T-cell (primary cell): ENCODE data around the gene MICAL3. TPM values are rescaled to one million over a fixed set of nuclear protein-coding genes. Genes with fewer than 3 reads are reported as not detected.

Experiments
- ATAC-seq, 4 experiments: fragments of 200-7000 bp in 3 of 4; fragments of 150-1000 bp in 1 of 4; cut with Tn5 transposase; replicated peaks in 1 of 4; 1 replicate in 3 of 4; 2 replicates in 1 of 4; pipeline ENCODE4 v1.10.0; 2021; ENCODE audit warnings: moderate library complexity in 3 of 4, mild to moderate bottlenecking in 2 of 4, moderate number of reproducible peaks in 1 of 4
- CTCF ChIA-PET, 2 donors: fragments of 300-600 bp; sonication (Branson Sonifier 250); formaldehyde crosslinking; loops; one replicate each; lab custom pipeline; 2022; ENCODE audit warnings: antibody characterized with exemption in 2 of 2; lab: Charles Lee
- POLR2A ChIA-PET, 2 donors: fragments of 300-600 bp; sonication (Branson Sonifier 250); formaldehyde crosslinking; loops; one replicate each; lab custom pipeline; 2022; ENCODE audit warnings: antibody characterized with exemption in 2 of 2; lab: Charles Lee
- DNase-seq, 35 experiments: peaks; one replicate each; pipeline versions ENCODE4 v3.0.0 to v3.0.0-alpha.2; 2013 to 2023
- H3K27ac ChIP-seq: one replicate; pipeline ENCODE4 v1.5.1; 2013; ENCODE audit warnings: low read length
- H3K27me3 ChIP-seq, 2 experiments: replicated peaks in 1 of 2; 1 replicate in 1 of 2; 2 replicates in 1 of 2; pipeline versions ENCODE4 v1.6.1 to v1.7.0; 2013; ENCODE audit warnings: low read length in 1 of 2, mixed read lengths in 1 of 2; ENCODE audit not compliant: control insufficient read depth in 2 of 2, insufficient read depth in 2 of 2; ENCODE audit errors: extremely low read depth in 1 of 2
- H3K36me3 ChIP-seq, 2 donors: 1 replicate in 1 of 2; 2 replicates in 1 of 2; pipeline versions ENCODE4 v1.6.1 to v1.7.0; 2013; ENCODE audit warnings: low read length in 1 of 2; ENCODE audit not compliant: control insufficient read depth in 2 of 2, insufficient read depth in 1 of 2; ENCODE audit errors: extremely low read depth in 1 of 2
- H3K4me1 ChIP-seq, 2 experiments: 1 replicate in 1 of 2; 2 replicates in 1 of 2; pipeline versions ENCODE4 v1.6.1 to v1.7.0; 2013; ENCODE audit warnings: low read length in 2 of 2, mixed read lengths in 1 of 2; ENCODE audit not compliant: insufficient read depth in 2 of 2, control insufficient read depth in 1 of 2; ENCODE audit errors: extremely low read depth in 1 of 2
- H3K4me3 ChIP-seq, 2 donors: 1 replicate in 1 of 2; 2 replicates in 1 of 2; pipeline versions ENCODE4 v1.5.1 to v1.7.0; 2013; ENCODE audit warnings: mild to moderate bottlenecking in 2 of 2, low read length in 1 of 2, moderate library complexity in 1 of 2; ENCODE audit not compliant: control insufficient read depth in 1 of 2; ENCODE audit errors: extremely low read depth in 1 of 2
- H3K9me3 ChIP-seq: 2 replicates; pipeline ENCODE4 v1.7.0; 2013
- H3K27ac Mint-ChIP-seq, 2 donors: one replicate each; pipeline ENCODE4 v1.8.0; 2020 to 2021; ENCODE audit warnings: mild to moderate bottlenecking in 2 of 2, mixed read lengths in 2 of 2
- H3K27me3 Mint-ChIP-seq, 2 donors: one replicate each; pipeline ENCODE4 v1.8.0; 2021 to 2022; ENCODE audit warnings: mixed read lengths in 2 of 2
- H3K36me3 Mint-ChIP-seq: one replicate; pipeline ENCODE4 v1.8.0; 2021; ENCODE audit warnings: mixed read lengths
- H3K4me1 Mint-ChIP-seq, 3 donors: one replicate each; pipeline ENCODE4 v1.8.0; 2020 to 2022; ENCODE audit warnings: mixed read lengths in 3 of 3, mild to moderate bottlenecking in 1 of 3
- H3K4me3 Mint-ChIP-seq, 3 donors: one replicate each; pipeline ENCODE4 v1.8.0; 2020 to 2022; ENCODE audit warnings: mild to moderate bottlenecking in 3 of 3, mixed read lengths in 3 of 3, moderate library complexity in 3 of 3
- H3K9me3 Mint-ChIP-seq, 3 donors: one replicate each; pipeline ENCODE4 v1.8.0; 2020 to 2022; ENCODE audit warnings: mixed read lengths in 3 of 3
- WGBS: methylation state at CpG from one replicate; pipeline ENCODE4 v1.1.5; 2013; ENCODE audit warnings: missing lambda C conversion rate; ENCODE audit not compliant: insufficient coverage; 5-methylcytosine and 5-hydroxymethylcytosine counted together
- total RNA-seq, 35 experiments: library from RNA in 6 of 35; stranded (reverse) in 6 of 35; fragments of 120-200 nt in 1 of 35; gene quantifications; one replicate each; pipeline versions ENCODE4 v1.2.1 to v1.2.4 and lab custom pipeline; 2013 to 2026

The MICAL3 gene
- total RNA-seq, 5 donors from 2014 or later (not counting 1 experiment from before 2014, with no cell fraction given): 19.1 to 37.5 (median 22.3) TPM

- Histone ChIP-seq H3K36me3 (peaks cover 0 to 20% of the 10 kb centered on the region in 2 donors), H3K27me3 (no peaks in the 10 kb centered on the region), H3K4me1 (no peaks in the 10 kb centered on the region), H3K9me3 (no peaks in the 10 kb centered on the region), H3K4me3 (no peak overlapping the region), H3K27ac (no peak overlapping the region)
- WGBS: 99% methylated on average over 7 of the region's 12 CpGs
- DNase-seq (no peak), ATAC-seq (no peak)
- Mint-ChIP-seq H3K4me1 (no peaks in the 10 kb centered on the region), H3K36me3 (peaks cover 50% of the 10 kb centered on the region), H3K27ac (no peak overlapping the region), H3K27me3 (no peaks in the 10 kb centered on the region), H3K9me3 (no peaks in the 10 kb centered on the region), H3K4me3 (no peak overlapping the region)
- POLR2A ChIA-PET: no interaction called here
- CTCF ChIA-PET: no interaction called here
These were observed 148.7 kb downstream of the MICAL3 start for GRCh38 chr22:17875631-17876030.

- no peaks in the 10 kb centered on the region for H3K4me1 Mint-ChIP-seq
- peaks cover 0 to 16% of the 10 kb centered on the region in 2 donors for H3K36me3 ChIP-seq
- H3K9me3 ChIP-seq: no peaks in the 10 kb centered on the region
- no peak for DNase-seq
- no peak overlapping the region for H3K4me3 ChIP-seq
- H3K27ac ChIP-seq: no peak overlapping the region
- no peak for ATAC-seq
- H3K4me1 ChIP-seq: no peaks in the 10 kb centered on the region
- peaks cover 48% of the 10 kb centered on the region for H3K36me3 Mint-ChIP-seq
- WGBS: 94% methylated on average over 8 of the region's 15 CpGs
- no peak overlapping the region for H3K4me3 Mint-ChIP-seq
- H3K9me3 Mint-ChIP-seq: no peaks in the 10 kb centered on the region
- ChIA-PET POLR2A (no interaction called here), CTCF (no interaction called here)
- H3K27me3 Mint-ChIP-seq: no peaks in the 10 kb centered on the region
- no peaks in the 10 kb centered on the region for H3K27me3 ChIP-seq
- H3K27ac Mint-ChIP-seq: peak overlapping the region in 1 of 2 donors; percentile 36
These were observed 149.2 kb downstream of the MICAL3 start for GRCh38 chr22:17875156-17875555.

- H3K9me3 Mint-ChIP-seq: no peaks in the 10 kb centered on the region
- no peaks in the 10 kb centered on the region for H3K27me3 Mint-ChIP-seq
- no peak overlapping the region for H3K4me3 Mint-ChIP-seq
- no peak for DNase-seq
- Histone ChIP-seq H3K36me3 (peaks cover 0 to 15% of the 10 kb centered on the region in 2 donors), H3K27me3 (no peaks in the 10 kb centered on the region), H3K27ac (no peak overlapping the region), H3K9me3 (no peaks in the 10 kb centered on the region), H3K4me1 (no peaks in the 10 kb centered on the region), H3K4me3 (no peak overlapping the region)
- no peak overlapping the region for H3K27ac Mint-ChIP-seq
- no peaks in the 10 kb centered on the region for H3K4me1 Mint-ChIP-seq
- ChIA-PET POLR2A (no interaction called here), CTCF (no interaction called here)
- ATAC-seq: no peak
- 98% methylated on average over 15 of the region's 15 CpGs for WGBS
- peaks cover 47% of the 10 kb centered on the region for H3K36me3 Mint-ChIP-seq
These were observed 150.0 kb downstream of the MICAL3 start for GRCh38 chr22:17874231-17874905.

- no peaks in the 10 kb centered on the region for H3K27me3 Mint-ChIP-seq
- Histone ChIP-seq H3K9me3 (no peaks in the 10 kb centered on the region), H3K4me1 (no peaks in the 10 kb centered on the region), H3K27me3 (no peaks in the 10 kb centered on the region), H3K36me3 (peaks cover 0 to 17% of the 10 kb centered on the region in 2 donors), H3K4me3 (no peak overlapping the region), H3K27ac (no peak overlapping the region)
- H3K9me3 Mint-ChIP-seq: no peaks in the 10 kb centered on the region
- H3K36me3 Mint-ChIP-seq: peaks cover 51% of the 10 kb centered on the region
- DNase-seq (no peak), ATAC-seq (no peak)
- POLR2A ChIA-PET: no interaction called here
- H3K27ac Mint-ChIP-seq: no peak overlapping the region
- no peak overlapping the region for H3K4me3 Mint-ChIP-seq
- 92% methylated on average over 10 of the region's 10 CpGs for WGBS
- CTCF ChIA-PET: no interaction called here
- H3K4me1 Mint-ChIP-seq: no peaks in the 10 kb centered on the region
These were observed 150.6 kb downstream of the MICAL3 start for GRCh38 chr22:17873804-17874203.

- no peak overlapping the region for H3K27ac Mint-ChIP-seq
These were observed 151.2 kb downstream of the MICAL3 start for GRCh38 chr22:17873116-17873515.

GRCh38 chr22:17872471-17872870 is 151.9 kb downstream of the MICAL3 start:
- no peak for DNase-seq
- ChIA-PET CTCF (no interaction called here), POLR2A (no interaction called here)
- 52% methylated on average over 2 of the region's 7 CpGs for WGBS
- H3K4me1 ChIP-seq: no peaks in the 10 kb centered on the region
- no peak for ATAC-seq
- H3K4me1 Mint-ChIP-seq: peaks cover 3 to 4% (median 3%) of the 10 kb centered on the region in 3 donors
- peaks cover 50% of the 10 kb centered on the region for H3K36me3 Mint-ChIP-seq
- H3K4me3 ChIP-seq: no peak overlapping the region
- no peak overlapping the region for H3K27ac Mint-ChIP-seq
- no peaks in the 10 kb centered on the region for H3K9me3 ChIP-seq
- H3K4me3 Mint-ChIP-seq: no peak overlapping the region
- no peaks in the 10 kb centered on the region for H3K27me3 ChIP-seq
- H3K27me3 Mint-ChIP-seq: no peaks in the 10 kb centered on the region
- H3K9me3 Mint-ChIP-seq: no peaks in the 10 kb centered on the region
- peaks cover 0 to 17% of the 10 kb centered on the region in 2 donors for H3K36me3 ChIP-seq
- H3K27ac ChIP-seq: no peak overlapping the region

More at GRCh38 chr22:17873116-17873515, 151.2 kb downstream of the MICAL3 start:
- H3K4me3 Mint-ChIP-seq: no peak overlapping the region
- H3K9me3 Mint-ChIP-seq: no peaks in the 10 kb centered on the region
- Histone ChIP-seq H3K27me3 (no peaks in the 10 kb centered on the region), H3K36me3 (peaks cover 0 to 17% of the 10 kb centered on the region in 2 donors), H3K27ac (no peak overlapping the region), H3K4me3 (no peak overlapping the region), H3K4me1 (no peaks in the 10 kb centered on the region), H3K9me3 (no peaks in the 10 kb centered on the region)
- no peaks in the 10 kb centered on the region for H3K4me1 Mint-ChIP-seq
- WGBS: 95% methylated on average over 5 of the region's 14 CpGs
- POLR2A ChIA-PET: no interaction called here
- CTCF ChIA-PET: no interaction called here
- DNase-seq: no peak
- ATAC-seq: no peak
- peaks cover 50% of the 10 kb centered on the region for H3K36me3 Mint-ChIP-seq
- H3K27me3 Mint-ChIP-seq: no peaks in the 10 kb centered on the region
